CD4-positive, alpha-beta T cell treated with Interferon alpha-2 for 1 hour (primary cell): ENCODE data around the gene MVB12B.

ENCODE experiments used
- DNase-seq, 2 donors: peaks; one replicate each; pipeline ENCODE4 v3.0.0-alpha.2; 2020 to 2022

MVB12B gene

DNA sequence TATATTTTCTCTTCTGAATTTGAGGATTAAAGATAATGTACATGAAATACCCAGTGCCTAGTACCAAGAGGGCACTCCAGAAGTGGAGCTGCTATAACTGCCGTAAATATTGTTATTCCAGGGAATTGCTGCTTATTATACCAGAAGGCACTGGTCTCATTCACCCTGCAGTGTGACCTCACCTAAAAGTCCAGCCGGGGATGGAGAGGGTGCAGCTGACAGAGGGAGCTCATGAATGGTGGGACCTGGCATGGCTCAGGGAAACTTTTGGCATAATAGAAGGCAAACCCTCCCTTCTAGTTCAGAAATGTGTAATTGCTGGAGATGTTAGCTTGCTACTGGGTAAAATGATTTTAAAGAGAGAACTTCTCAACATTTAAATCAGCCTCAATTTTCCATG, 108.5 kb downstream of the MVB12B start:
- no peak for DNase-seq

DNA sequence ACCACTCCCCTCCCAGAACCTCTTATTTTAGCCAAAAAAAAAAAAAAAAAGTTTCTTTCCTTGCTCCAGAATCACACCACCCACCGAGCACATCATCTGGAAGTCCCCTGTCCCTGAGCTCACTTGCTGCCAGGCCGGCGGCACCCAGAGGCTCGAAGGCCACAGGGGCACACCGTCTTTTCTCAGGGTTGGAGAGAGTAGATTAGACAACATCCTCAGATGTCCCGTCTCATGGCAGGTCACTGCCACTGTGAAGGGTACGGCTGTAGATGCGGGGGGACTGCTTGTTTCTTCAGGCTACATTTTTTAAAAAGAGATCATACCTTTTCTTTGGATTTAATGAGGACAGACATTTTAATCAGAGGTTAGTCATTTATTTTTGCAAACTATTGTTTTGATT, 109.0 kb downstream of the MVB12B start:
- DNase-seq = no peak

DNA sequence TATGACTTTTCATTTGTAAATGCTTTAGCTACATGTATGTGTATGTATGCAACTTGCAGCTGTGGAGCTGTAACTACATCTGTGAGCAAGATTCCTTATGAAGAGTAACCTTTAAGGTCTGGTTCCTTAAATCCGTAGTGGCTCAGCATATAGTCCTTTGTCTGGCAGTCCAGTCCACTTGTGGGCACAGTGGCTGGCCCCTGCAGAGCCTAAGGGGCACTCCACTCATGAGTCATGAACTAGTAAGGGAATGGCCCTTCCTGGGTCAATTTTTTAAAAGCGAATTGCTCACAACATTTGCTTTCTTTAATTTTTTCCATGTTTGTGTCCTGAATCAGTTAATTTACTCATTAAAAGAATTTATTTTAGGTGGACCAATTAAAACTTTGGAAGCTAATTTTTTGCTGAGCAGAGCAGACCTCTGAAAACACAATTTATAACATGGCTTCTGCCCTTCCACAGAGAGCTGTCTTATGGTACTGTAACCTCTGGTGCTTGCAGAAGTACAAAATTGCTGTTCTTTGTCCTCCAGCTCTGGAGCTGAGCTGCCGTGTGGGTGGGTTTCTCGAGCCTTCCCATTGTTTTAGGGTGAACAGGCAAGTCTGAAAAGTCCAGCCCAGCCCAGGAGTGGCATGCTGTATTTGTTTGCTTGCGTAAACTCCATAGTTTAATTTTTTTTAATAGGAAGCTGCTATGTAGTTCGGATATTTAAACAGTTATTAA, 110.1 kb downstream of the MVB12B start:
- DNase-seq = no peak

- DNase-seq = no peak
Measured at GRCh38 chr9:126437268-126437666, 110.6 kb downstream of the MVB12B start.

GRCh38 chr9:126437701-126438100, 111.1 kb downstream of the MVB12B start:
- no peak for DNase-seq

- no peak for DNase-seq
Measured at GRCh38 chr9:126438741-126439401, 112.2 kb downstream of the MVB12B start.

- DNase-seq = no peak
Measured at GRCh38 chr9:126439402-126439765, 112.8 kb downstream of the MVB12B start.

- DNase-seq = no peak
Measured at GRCh38 chr9:126439883-126440653, 113.4 kb downstream of the MVB12B start.

GRCh38 chr9:126440940-126441339, 114.3 kb downstream of the MVB12B start:
- no peak for DNase-seq

DNA sequence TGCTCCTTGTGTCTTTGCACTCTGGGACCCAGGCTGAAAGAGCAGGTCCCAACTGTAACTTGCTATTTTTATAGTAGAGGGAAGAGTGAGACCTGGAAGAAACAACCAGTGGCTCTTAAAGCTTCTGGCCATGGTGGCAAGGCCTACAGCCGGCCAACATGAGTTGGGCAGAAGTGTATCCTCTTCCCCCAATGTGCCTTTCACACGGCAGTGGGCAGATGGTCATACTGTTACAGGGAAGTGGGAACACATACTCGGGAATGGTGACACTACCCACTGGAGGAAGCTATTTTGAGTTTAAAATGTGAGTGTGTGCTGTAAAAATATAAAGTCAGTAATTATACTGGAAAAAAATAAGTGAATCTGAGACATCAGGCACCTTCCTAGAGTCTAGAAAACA, 116.0 kb downstream of the MVB12B start:
- DNase-seq = no peak

- no peak for DNase-seq
Measured at GRCh38 chr9:126443144-126443543, 116.5 kb downstream of the MVB12B start.

- no peak for DNase-seq
Measured at GRCh38 chr9:126448136-126448535, 121.5 kb downstream of the MVB12B start.

DNA sequence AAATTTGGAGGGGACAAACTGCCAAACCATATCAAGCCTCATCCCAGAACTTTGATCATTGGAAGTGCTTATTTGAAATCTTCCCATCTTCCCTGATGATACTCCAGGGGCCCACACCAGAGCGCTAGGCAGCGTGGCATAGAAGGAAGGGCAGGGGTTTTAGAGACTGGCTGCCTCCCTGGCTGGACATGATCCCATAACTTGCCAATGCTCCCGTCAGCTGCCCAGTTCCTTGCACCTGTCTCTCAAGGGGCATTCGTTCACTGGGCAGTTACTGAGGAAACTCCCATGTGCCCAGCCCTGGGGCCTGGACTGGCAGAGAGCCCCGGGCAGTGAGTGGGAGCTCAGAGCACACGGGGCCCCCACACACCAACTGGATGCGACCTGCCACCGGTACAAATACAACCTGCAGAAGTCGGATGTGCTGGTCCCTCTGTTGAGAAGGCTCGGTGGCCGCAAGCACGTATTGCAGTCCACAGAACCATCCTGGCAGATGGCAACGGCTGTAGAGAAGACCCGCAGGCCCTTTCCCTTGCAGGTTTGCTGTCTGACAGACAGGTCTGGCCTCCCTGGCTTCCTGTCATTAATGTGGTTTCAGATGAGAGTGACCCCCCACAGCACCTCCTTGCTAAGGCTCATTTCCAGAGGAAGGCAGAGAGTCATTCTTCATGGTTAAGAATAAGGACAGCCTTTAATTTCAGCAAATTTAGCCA, 122.4 kb downstream of the MVB12B start:
- DNase-seq = no peak

- no peak for DNase-seq
Measured at GRCh38 chr9:126449725-126450667, 123.4 kb downstream of the MVB12B start.

DNA sequence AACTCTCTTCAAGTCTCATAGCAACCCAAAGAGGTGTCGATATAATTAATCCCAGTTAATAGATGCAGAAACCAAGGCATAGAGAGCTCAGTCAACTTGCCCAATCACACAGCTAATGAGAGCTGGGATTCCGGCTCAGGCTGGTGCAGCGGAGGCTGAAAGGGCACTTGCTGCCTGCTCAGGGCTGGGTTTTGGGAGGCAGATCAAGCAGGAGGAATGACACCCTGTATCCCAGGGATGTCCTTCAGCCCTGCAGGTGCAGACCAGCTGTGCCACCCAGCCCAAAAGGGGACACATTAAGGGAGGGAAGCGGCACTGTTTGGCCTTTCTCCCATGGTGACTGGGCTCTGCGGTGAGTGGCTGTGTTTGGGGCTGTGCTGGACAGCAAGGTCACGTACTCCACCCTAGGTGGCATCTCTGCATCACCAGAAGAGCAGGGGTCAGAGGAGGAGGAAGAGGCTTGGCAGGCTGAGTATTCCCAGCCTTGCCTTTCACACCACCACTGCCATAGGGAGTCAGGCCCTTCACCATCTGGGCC, 124.1 kb downstream of the MVB12B start:
- DNase-seq = no peak

- no peak for DNase-seq
Measured at GRCh38 chr9:126451316-126451885, 124.8 kb downstream of the MVB12B start.

DNA sequence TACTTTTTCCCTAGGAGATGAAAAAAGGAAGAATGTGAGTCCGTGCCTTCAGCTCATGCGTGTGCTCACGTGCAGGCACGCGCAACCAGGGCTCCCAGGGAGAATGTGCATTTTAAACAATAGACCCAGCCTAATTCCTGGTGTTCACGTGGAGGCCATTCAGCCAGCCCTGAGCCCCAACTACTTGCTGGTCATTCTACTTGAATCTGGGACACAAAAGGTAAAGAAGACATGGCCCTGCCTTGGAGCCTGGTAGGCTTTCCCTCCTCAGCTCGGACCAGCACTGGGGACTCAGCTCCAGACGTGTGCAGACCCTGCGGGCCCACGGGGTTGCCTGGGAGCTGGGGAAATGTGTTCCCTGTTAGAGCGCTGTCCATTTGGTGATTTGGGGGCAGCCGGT, 125.5 kb downstream of the MVB12B start:
- DNase-seq = no peak

DNA sequence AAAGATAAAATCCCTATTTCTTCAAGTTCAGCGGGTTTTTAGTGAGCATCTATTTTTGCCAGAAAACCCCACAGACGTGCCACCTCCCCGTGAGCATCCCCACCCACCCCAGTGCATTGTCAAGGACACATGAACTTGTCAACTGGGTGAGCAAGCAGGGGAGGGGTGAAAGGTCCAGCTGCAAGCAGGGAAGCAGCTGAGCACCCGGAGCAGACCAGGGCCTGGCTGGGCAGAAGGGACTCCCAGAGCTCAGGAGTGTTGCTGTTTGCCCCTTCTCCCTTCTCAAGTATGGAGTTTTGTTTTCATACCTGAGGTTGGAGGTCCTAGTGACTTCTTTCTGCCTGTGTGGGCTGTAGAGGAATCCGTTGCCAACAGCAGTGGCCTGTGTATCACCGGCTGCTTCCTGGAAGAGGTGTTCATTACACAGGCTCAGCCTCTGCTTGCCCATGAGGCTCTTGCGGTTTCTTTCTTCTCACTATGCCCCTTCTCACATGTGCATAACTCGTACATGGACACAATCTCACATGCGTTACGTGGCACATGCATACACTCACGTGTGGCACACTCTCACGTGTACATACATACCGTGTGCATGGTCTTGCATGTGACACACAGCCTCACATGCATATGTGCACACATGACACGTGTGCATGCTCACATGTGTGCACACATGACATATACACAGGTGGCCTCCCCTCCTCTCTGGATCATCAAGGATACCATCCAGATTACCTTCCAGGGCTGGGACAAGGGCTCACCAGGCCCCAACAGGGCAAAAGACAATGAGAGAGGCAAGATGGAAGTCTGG, 126.7 kb downstream of the MVB12B start:
- DNase-seq = no peak

- no peak for DNase-seq
Measured at GRCh38 chr9:126454215-126454614, 127.6 kb downstream of the MVB12B start.

DNA sequence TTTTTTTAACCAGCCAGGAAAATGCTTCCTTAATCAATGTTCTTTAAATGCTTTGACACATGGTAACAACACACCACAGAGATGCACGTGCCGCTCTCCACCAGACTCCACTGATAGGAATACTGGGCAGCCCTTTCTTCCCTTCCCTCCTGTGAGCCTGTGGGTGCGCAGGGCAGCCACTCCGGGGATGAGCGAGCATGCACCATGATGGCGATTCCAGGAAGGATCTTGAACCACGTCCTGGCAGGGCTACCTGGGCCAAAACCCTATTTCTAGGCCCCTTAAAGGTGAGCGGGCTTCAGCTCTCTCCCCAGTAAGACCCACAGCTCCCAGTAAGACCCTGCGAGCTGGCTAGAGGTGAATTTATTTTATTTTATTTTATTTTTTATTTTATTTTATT, 128.2 kb downstream of the MVB12B start:
- DNase-seq = no peak
